Lower leg skin (tissue), 4 donors: ENCODE data around the gene RPIA. TPM values are rescaled to one million over a fixed set of nuclear protein-coding genes. Genes with fewer than 3 reads are reported as not detected.
A peak's percentile ranks its signal among the peaks of the same experiment; 100 is the strongest.
"Not testable (repeated sequence)": the region's sequence is repeated elsewhere in the genome, so short reads cannot be mapped to it uniquely, and the experiment has no call there.

Experiments used
- DNase-seq, 2 donors: peaks; one replicate each; pipeline ENCODE4 v3.0.0-alpha.2; 2019; ENCODE audit warnings: low spot score in 2 of 2
- H3K4me3 ChIP-seq: fragments of 200-600 bp; sonication (generic); 2 replicates; pipeline ENCODE4 v1.5.1; 2017; ENCODE audit warnings: mild to moderate bottlenecking, low read depth; ENCODE audit not compliant: poor library complexity, severe bottlenecking
- CTCF ChIP-seq, 3 donors: fragments of 450-650 bp; IDR thresholded peaks; one replicate each; pipeline ENCODE4 v1.5.1; 2016; ENCODE audit warnings: antibody characterized with exemption in 3 of 3, mild to moderate bottlenecking in 3 of 3, moderate library complexity in 2 of 3
- POLR2A ChIP-seq, 2 donors: fragments of 450-650 bp; IDR thresholded peaks; one replicate each; pipeline ENCODE4 v1.6.1; 2016 to 2017; ENCODE audit warnings: antibody characterized with exemption in 2 of 2, mild to moderate bottlenecking in 1 of 2, moderate library complexity in 1 of 2
- WGBS, 2 donors: methylation state at CpG; one replicate each; pipeline ENCODE4 v1.1.5; 2018; 5-methylcytosine and 5-hydroxymethylcytosine counted together
- intact Hi-C: fragments of 100-400 bp; cut with DNase I; formaldehyde crosslinking; loops from one replicate; pipeline ENCODE4 v1.15.0; 2023; ENCODE audit warnings: low total_unique reads
- total RNA-seq, 4 donors: library from RNA; depleted of rRNA; stranded (reverse); fragments of >200 nt; gene quantifications; one replicate each; pipeline ENCODE4 v1.1.0, GENCODE V29; 2016

RPIA gene
- total RNA-seq, 4 donors from 2014 or later = 5.9 to 14.1 (median 8.5) TPM

- no peak overlapping the region for H3K4me3 ChIP-seq
- 86 to 88% methylated on average over 13 to 14 of the region's 19 CpGs for WGBS, 2 donors
- intact Hi-C loops = no loop called here
- no peak for DNase-seq
- TF ChIP-seq CTCF (IDR thresholded peaks at IDR 0.05) = no peak
- TF ChIP-seq POLR2A (IDR thresholded peaks at IDR 0.05) = no peak
Measured at GRCh38 chr2:88764141-88764849, 72.8 kb downstream of the RPIA start.

GRCh38 chr2:88764850-88765153, 73.3 kb downstream of the RPIA start:
- H3K4me3 ChIP-seq = no peak overlapping the region
- no peak for DNase-seq
- intact Hi-C loops = no loop called here
- WGBS, 2 donors = 19 to 35% methylated on average over 5 to 21 of the region's 22 CpGs
- TF ChIP-seq CTCF (IDR thresholded peaks at IDR 0.05) = no peak
- no peak for TF ChIP-seq POLR2A (IDR thresholded peaks at IDR 0.05)

GRCh38 chr2:88765154-88765888, 73.8 kb downstream of the RPIA start:
- TF ChIP-seq CTCF (IDR thresholded peaks at IDR 0.05) (no peak), POLR2A (IDR thresholded peaks at IDR 0.05) (no peak)
- peak; percentile 26 to 85 for DNase-seq
- peak overlapping the region; percentile 4 for H3K4me3 ChIP-seq
- intact Hi-C loops = no loop called here
- WGBS, 2 donors = 0 to 5% methylated on average over 2 to 24 of the region's 75 CpGs

- 15 to 44% methylated on average over 10 to 20 of the region's 24 CpGs for WGBS, 2 donors
- H3K4me3 ChIP-seq, DNase-seq: not testable (repeated sequence)
Measured at GRCh38 chr2:88765889-88766481, 74.5 kb downstream of the RPIA start.

GRCh38 chr2:88770016-88770415, 78.5 kb downstream of the RPIA start:
- 72 to 75% methylated on average over 4 of the region's 4 CpGs for WGBS, 2 donors
- intact Hi-C loops = no loop called here

More at GRCh38 chr2:88765889-88766481, 74.5 kb downstream of the RPIA start:
- intact Hi-C loops = not testable (repeated sequence)

GRCh38 chr2:88773233-88774028, 82.0 kb downstream of the RPIA start:
- 52 to 56% methylated on average over 7 of the region's 7 CpGs for WGBS, 2 donors
- intact Hi-C loops, DNase-seq: not testable (repeated sequence)

More at GRCh38 chr2:88770016-88770415, 78.5 kb downstream of the RPIA start:
- TF ChIP-seq POLR2A (IDR thresholded peaks at IDR 0.05) (no peak), CTCF (IDR thresholded peaks at IDR 0.05) (no peak)
- no peak for DNase-seq
- no peak overlapping the region for H3K4me3 ChIP-seq

GRCh38 chr2:88789213-88789612, 97.7 kb downstream of the RPIA start:
- WGBS, 2 donors = 94 to 95% methylated on average over 2 of the region's 2 CpGs
- intact Hi-C loops, DNase-seq, H3K4me3 ChIP-seq: not testable (repeated sequence)

More at GRCh38 chr2:88773233-88774028, 82.0 kb downstream of the RPIA start:
- H3K4me3 ChIP-seq = not testable (repeated sequence)

GRCh38 chr2:88795932-88796331, 104.5 kb downstream of the RPIA start:
- DNase-seq, intact Hi-C loops, H3K4me3 ChIP-seq: not testable (repeated sequence)
- 83 to 88% methylated on average over 2 of the region's 2 CpGs for WGBS, 2 donors

GRCh38 chr2:88796523-88796922, 105.0 kb downstream of the RPIA start:
- 82 to 83% methylated on average over 1 of the region's 1 CpG for WGBS, 2 donors
- DNase-seq, intact Hi-C loops, H3K4me3 ChIP-seq: not testable (repeated sequence)
